Naive thymus-derived CD4-positive, alpha-beta T cell (primary cell): ENCODE results near the gene SGMS1. TPM values are rescaled to one million over a fixed set of nuclear protein-coding genes. Genes with fewer than 3 reads are reported as not detected.
"Not testable (repeated sequence)": the region's sequence is repeated elsewhere in the genome, so short reads cannot be mapped to it uniquely, and the experiment has no call there.

ENCODE experiments used
- ATAC-seq: fragments of 150-1000 bp; cut with Tn5 transposase; 2 replicates; pipeline ENCODE4 v1.10.0; 2021; ENCODE audit warnings: mild to moderate bottlenecking, moderate library complexity
- CTCF ChIA-PET: fragments of 350-600 bp; sonication (Branson Sonifier 250); formaldehyde crosslinking; loops from one replicate; lab custom pipeline; 2021; ENCODE audit warnings: antibody characterized with exemption; lab: Charles Lee
- POLR2A ChIA-PET: fragments of 350-600 bp; sonication (Branson Sonifier 250); formaldehyde crosslinking; loops from one replicate; lab custom pipeline; 2021; ENCODE audit warnings: antibody characterized with exemption, inconsistent platforms; lab: Charles Lee
- DNase-seq, 9 donors: peaks; one replicate each; pipeline versions ENCODE4 v3.0.0 to v3.0.0-alpha.2; 2020 to 2022; ENCODE audit warnings: mixed read lengths in 1 of 9
- H3K27ac ChIP-seq: one replicate; pipeline ENCODE4 v1.7.0; 2013; ENCODE audit warnings: mild to moderate bottlenecking, low read depth, low read length, moderate library complexity
- H3K27me3 ChIP-seq, 2 donors: one replicate each; pipeline ENCODE4 v1.7.0; 2013; ENCODE audit warnings: low read length in 2 of 2, mild to moderate bottlenecking in 2 of 2, moderate library complexity in 2 of 2; ENCODE audit not compliant: control insufficient read depth in 2 of 2, insufficient read depth in 2 of 2
- H3K36me3 ChIP-seq, 3 experiments: 1 replicate in 2 of 3; 2 replicates in 1 of 3; pipeline ENCODE4 v1.7.0; 2013; ENCODE audit warnings: low read length in 3 of 3, mild to moderate bottlenecking in 3 of 3, moderate library complexity in 1 of 3; ENCODE audit not compliant: insufficient read depth in 3 of 3, control insufficient read depth in 2 of 3
- H3K4me1 ChIP-seq, 2 donors: one replicate each; pipeline ENCODE4 v1.7.0; 2013; ENCODE audit warnings: low read length in 2 of 2, mild to moderate bottlenecking in 2 of 2, moderate library complexity in 1 of 2; ENCODE audit not compliant: control insufficient read depth in 2 of 2, insufficient read depth in 2 of 2
- H3K4me3 ChIP-seq: 2 replicates; pipeline ENCODE4 v1.7.0; 2013; ENCODE audit warnings: mild to moderate bottlenecking, low read length
- H3K9me3 ChIP-seq, 3 experiments: 1 replicate in 2 of 3; 2 replicates in 1 of 3; pipeline ENCODE4 v1.7.0; 2013; ENCODE audit warnings: low read length in 3 of 3; ENCODE audit not compliant: control insufficient read depth in 2 of 3
- H3K27ac Mint-ChIP-seq, 9 donors: one replicate each; pipeline ENCODE4 v1.8.0; 2020 to 2022; ENCODE audit warnings: mixed read lengths in 9 of 9, mild to moderate bottlenecking in 8 of 9, moderate library complexity in 5 of 9, inconsistent platforms in 2 of 9
- H3K27me3 Mint-ChIP-seq, 5 donors: one replicate each; pipeline ENCODE4 v1.8.0; 2021 to 2022; ENCODE audit warnings: mixed read lengths in 5 of 5, mild to moderate bottlenecking in 1 of 5
- H3K36me3 Mint-ChIP-seq, 5 donors: one replicate each; pipeline ENCODE4 v1.8.0; 2020 to 2022; ENCODE audit warnings: mixed read lengths in 5 of 5, mild to moderate bottlenecking in 3 of 5, inconsistent platforms in 1 of 5
- H3K4me1 Mint-ChIP-seq, 7 donors: one replicate each; pipeline ENCODE4 v1.8.0; 2020 to 2022; ENCODE audit warnings: mixed read lengths in 7 of 7, mild to moderate bottlenecking in 3 of 7, inconsistent platforms in 1 of 7
- H3K4me3 Mint-ChIP-seq, 10 donors: one replicate each; pipeline ENCODE4 v1.8.0; 2020 to 2022; ENCODE audit warnings: mild to moderate bottlenecking in 10 of 10, mixed read lengths in 10 of 10, moderate library complexity in 6 of 10, inconsistent platforms in 2 of 10
- H3K9me3 Mint-ChIP-seq, 11 donors: one replicate each; pipeline ENCODE4 v1.8.0; 2020 to 2022; ENCODE audit warnings: mixed read lengths in 11 of 11, mild to moderate bottlenecking in 4 of 11, inconsistent platforms in 1 of 11, moderate library complexity in 1 of 11
- intact Hi-C, 2 donors: fragments of 100-400 bp; cut with micrococcal nuclease; formaldehyde crosslinking; loops; one replicate each; pipeline ENCODE4 v1.15.1; 2023
- polyA plus RNA-seq, 2 donors: library from polyadenylated mRNA; unstranded; fragments of 300-500 nt; fragmentation: Illumina TruSeq; gene quantifications; one replicate each; pipeline ENCODE4 v1.2.3, GENCODE V29; 2021
- total RNA-seq, 6 experiments: library from RNA in 5 of 6; stranded (reverse) in 5 of 6; gene quantifications; 1 replicate in 5 of 6; 2 replicates in 1 of 6; pipeline ENCODE4 v1.2.3 and lab custom pipeline; 2021 to 2026

The SGMS1 gene
- total RNA-seq (10 to 100 TPM; 19.6 to 45.7 (median 29.5) TPM), polyA plus RNA-seq (10 to 100 TPM; 11.5 to 14.5 TPM), total RNA-seq (lab: John Stamatoyannopoulos, UW) (46.4 reads per million, percentile 69 among the genes with 10 or more reads in this experiment)

GRCh38 chr10:50623663-50624412 lies at the start of gene SGMS1:
Gene SGMS1, minus strand, starts transcription at chr10:50623956. Its CDS starts 279,842 bp downstream, at chr10:50344114.
- peak within 1 kb of the TSS; percentile 93 to 99 (median 97) for H3K4me3 Mint-ChIP-seq
- CTCF ChIA-PET = interaction anchor here (0.5 to 1.1 kb wide), 2 partner anchors 33 to 63 kb away, joined by 3 to 7 read pairs; no protein-coding TSS in a partner anchor
- H3K27ac ChIP-seq = peak within 1 kb of the TSS; percentile 99
- H3K27ac Mint-ChIP-seq = peak within 1 kb of the TSS; percentile 92 to 99 (median 97)
- peaks cover 26 to 45% (median 36%) of the 10 kb centered on the region in 7 donors for H3K4me1 Mint-ChIP-seq
- H3K36me3 Mint-ChIP-seq = peaks cover 0 to 7% (median 0%) of the 10 kb centered on the region in 5 donors
- no peaks in the 10 kb centered on the region for H3K27me3 ChIP-seq
- peak within 1 kb of the TSS; percentile 97 for H3K4me3 ChIP-seq
- H3K9me3 ChIP-seq = no peaks in the 10 kb centered on the region
- POLR2A ChIA-PET = interaction anchor here (0.6 to 2.9 kb wide), 10 partner anchors 13 to 1097 kb away, joined by 3 to 27 read pairs (median 6); partner anchors contain the start of gene WASHC2A
- H3K4me1 ChIP-seq = peaks cover 21 to 38% of the 10 kb centered on the region in 2 donors
- ATAC-seq (peak; percentile 65), DNase-seq (peak; percentile 67 to 86 (median 78))
- peaks cover 0 to 2% (median 0%) of the 10 kb centered on the region in 11 donors for H3K9me3 Mint-ChIP-seq
- intact Hi-C loops = loop anchor here (1.0 to 10.0 kb wide), 14 partner anchors 19 to 1819 kb away; partner anchors contain the start of genes ASAH2B (in 2 of the 2), ERCC6 (in 2 of the 2), PARG (in 1 of the 2) and TIMM23B (in 1 of the 2)
- H3K27me3 Mint-ChIP-seq = peaks cover 0 to 6% (median 0%) of the 10 kb centered on the region in 5 donors
- peaks cover 0 to 13% (median 0%) of the 10 kb centered on the region in 3 experiments for H3K36me3 ChIP-seq

GRCh38 chr10:50672152-50672551 lies 48.4 kb upstream of the SGMS1 start:
- H3K27ac ChIP-seq, H3K36me3 ChIP-seq, CTCF ChIA-PET, H3K27me3 ChIP-seq, H3K27me3 Mint-ChIP-seq, POLR2A ChIA-PET, H3K4me3 ChIP-seq, H3K9me3 ChIP-seq: not testable (repeated sequence)
- peaks cover 9 to 16% of the 10 kb centered on the region in 2 donors for H3K4me1 ChIP-seq
- ATAC-seq (peak; percentile 90), DNase-seq (peak in 5 of 9 donors; percentile 17 to 39 (median 21))
- H3K9me3 Mint-ChIP-seq = peaks cover 0 to 16% (median 5%) of the 10 kb centered on the region in 11 donors
- intact Hi-C loops = loop anchor here in 1 of 2 donors (1.0 kb wide), 1 partner anchor 35 kb away; no protein-coding TSS in a partner anchor
- peaks cover 5 to 22% (median 15%) of the 10 kb centered on the region in 7 donors for H3K4me1 Mint-ChIP-seq
- peak overlapping the region in 7 of 9 donors; percentile 14 to 89 (median 72) for H3K27ac Mint-ChIP-seq
- H3K4me3 Mint-ChIP-seq = peak overlapping the region in 3 of 10 donors; percentile 0 to 37 (median 10)
- peaks cover 3 to 25% (median 6%) of the 10 kb centered on the region in 5 donors for H3K36me3 Mint-ChIP-seq

- Mint-ChIP-seq H3K9me3 (peaks cover 0 to 16% (median 5%) of the 10 kb centered on the region in 11 donors), H3K36me3 (peaks cover 3 to 25% (median 6%) of the 10 kb centered on the region in 5 donors), H3K4me3 (peak overlapping the region in 3 of 10 donors; percentile 0 to 37 (median 10)), H3K27ac (peak overlapping the region in 7 of 9 donors; percentile 14 to 89 (median 72)), H3K4me1 (peaks cover 5 to 22% (median 15%) of the 10 kb centered on the region in 7 donors)
- H3K9me3 ChIP-seq, POLR2A ChIA-PET, DNase-seq, H3K4me3 ChIP-seq, ATAC-seq, H3K27me3 Mint-ChIP-seq, H3K36me3 ChIP-seq, CTCF ChIA-PET, H3K27me3 ChIP-seq, H3K27ac ChIP-seq: not testable (repeated sequence)
- intact Hi-C loops = loop anchor here in 1 of 2 donors (1.0 kb wide), 1 partner anchor 34 kb away; no protein-coding TSS in a partner anchor
- H3K4me1 ChIP-seq = peaks cover 9 to 16% of the 10 kb centered on the region in 2 donors
Observed at GRCh38 chr10:50671645-50672044, 47.9 kb upstream of the SGMS1 start.

GRCh38 chr10:50669957-50670356 lies 46.2 kb upstream of the SGMS1 start:
- H3K4me1 ChIP-seq = peaks cover 9 to 16% of the 10 kb centered on the region in 2 donors
- H3K9me3 ChIP-seq, CTCF ChIA-PET, DNase-seq, H3K27me3 Mint-ChIP-seq, H3K36me3 ChIP-seq, H3K27ac ChIP-seq, H3K4me3 ChIP-seq, ATAC-seq, H3K27me3 ChIP-seq, POLR2A ChIA-PET, intact Hi-C loops: not testable (repeated sequence)
- Mint-ChIP-seq H3K4me1 (peaks cover 5 to 22% (median 15%) of the 10 kb centered on the region in 7 donors), H3K36me3 (peaks cover 3 to 25% (median 6%) of the 10 kb centered on the region in 5 donors), H3K9me3 (peaks cover 0 to 13% (median 5%) of the 10 kb centered on the region in 11 donors), H3K4me3 (peak overlapping the region in 1 of 10 donors; percentile 51), H3K27ac (peak overlapping the region in 1 of 9 donors; percentile 43)

- H3K27me3 Mint-ChIP-seq, CTCF ChIA-PET, H3K27ac Mint-ChIP-seq, H3K9me3 ChIP-seq, intact Hi-C loops, POLR2A ChIA-PET, ATAC-seq, H3K4me3 ChIP-seq, H3K36me3 ChIP-seq, H3K27me3 ChIP-seq, H3K9me3 Mint-ChIP-seq, DNase-seq, H3K27ac ChIP-seq, H3K4me3 Mint-ChIP-seq: not testable (repeated sequence)
- H3K36me3 Mint-ChIP-seq = peaks cover 0 to 16% (median 6%) of the 10 kb centered on the region in 5 donors
- peaks cover 6 to 11% of the 10 kb centered on the region in 2 donors for H3K4me1 ChIP-seq
- peaks cover 5 to 14% (median 11%) of the 10 kb centered on the region in 7 donors for H3K4me1 Mint-ChIP-seq
Observed at GRCh38 chr10:50667353-50667752, 43.6 kb upstream of the SGMS1 start.

- H3K27me3 ChIP-seq, H3K27ac ChIP-seq, H3K36me3 Mint-ChIP-seq, H3K4me3 ChIP-seq, intact Hi-C loops, H3K4me3 Mint-ChIP-seq, DNase-seq, CTCF ChIA-PET, POLR2A ChIA-PET, H3K9me3 ChIP-seq, H3K36me3 ChIP-seq, H3K4me1 ChIP-seq, H3K27me3 Mint-ChIP-seq, H3K9me3 Mint-ChIP-seq, ATAC-seq: not testable (repeated sequence)
- Mint-ChIP-seq H3K27ac (peak overlapping the region in 1 of 9 donors; percentile 16), H3K4me1 (peaks cover 0 to 17% (median 10%) of the 10 kb centered on the region in 7 donors)
Observed at GRCh38 chr10:50662420-50662819, 38.7 kb upstream of the SGMS1 start.
